Gastrocnemius medialis (tissue), 4 donors: ENCODE results near the gene SAT1.

Experiments
- CTCF ChIP-seq, 5 experiments: fragments of 450-650 bp in 3 of 5; fragments of 200-600 bp in 2 of 5; sonication (generic) in 2 of 5; IDR thresholded peaks in 4 of 5; conservative IDR thresholded peaks in 1 of 5; 1 replicate in 4 of 5; 2 replicates in 1 of 5; pipeline ENCODE4 v1.5.1; 2016 to 2019; ENCODE audit warnings: antibody characterized with exemption in 5 of 5, mild to moderate bottlenecking in 3 of 5, moderate library complexity in 3 of 5
- POLR2A ChIP-seq, 2 donors: fragments of 450-650 bp; IDR thresholded peaks; one replicate each; pipeline ENCODE4 v1.6.1; 2017; ENCODE audit warnings: antibody characterized with exemption in 2 of 2, mild to moderate bottlenecking in 2 of 2, moderate library complexity in 2 of 2

- no peak for TF ChIP-seq CTCF (IDR thresholded peaks at IDR 0.05 in 4 of 5, conservative IDR thresholded peaks at IDR 0.05 in 1 of 5)
- no peak for TF ChIP-seq POLR2A (IDR thresholded peaks at IDR 0.05)
Measured at GRCh38 chrX:23754664-23755063, 28.3 kb upstream of the SAT1 start.
